ENCODE data around the gene BATF. TPM values are rescaled to one million over a fixed set of nuclear protein-coding genes. Genes with fewer than 3 reads are reported as not detected.

BATF gene
- total and polyA plus RNA-seq, 2 of the 8 experiments (the other 6 are each of a cell fraction or from before 2014, with no cell fraction given): not detected

- no peaks in the 10 kb centered on the region for H3K36me3 ChIP-seq (ENCODE audit: control insufficient read depth in 2 of 4, insufficient read depth in 4 of 4, low read length in 3 of 4)
- H4K91ac ChIP-seq (replicated peaks; ENCODE audit: insufficient read length, low read length): no peak overlapping the region
- WGBS, 2 experiments (ENCODE audit: extremely low coverage in 1 of 2, insufficient coverage in 1 of 2, insufficient read length in 1 of 2, insufficient replicate concordance in 2 of 2, low coverage in 1 of 2, low lambda C conversion rate in 2 of 2, missing lambda C conversion rate in 1 of 2): 81% methylated on average over 2 of the region's 2 CpGs; no CpG with 5 or more reads in 1 of the 2 experiments
- no peak overlapping the region for H3K4me2 ChIP-seq (ENCODE audit: insufficient read depth in 1 of 2, low read depth in 2 of 2, low read length in 2 of 2)
- no peak overlapping the region for H2AFZ ChIP-seq (ENCODE audit: low read length)
- H3K4me1 ChIP-seq (replicated peaks in 1 of 4; ENCODE audit: control insufficient read depth in 3 of 4, insufficient read depth in 4 of 4, low read length in 3 of 4): 0 out of 7 replicates have a peak, but pooled peaks cover 0 to 5% (median 0%) of the 10 kb centered on the region in 4 experiments
- no peaks in the 10 kb centered on the region for H3K79me2 ChIP-seq (ENCODE audit: control insufficient read depth in 1 of 2, insufficient read depth in 2 of 2, low read length in 2 of 2)
- no peak overlapping the region for H3K56ac ChIP-seq (replicated peaks; ENCODE audit: insufficient read length, low read depth, low read length)
- peaks cover 3% of the 10 kb centered on the region; the same call in 1 of the 2 replicates for H3K23me2 ChIP-seq (ENCODE audit: low read depth, low read length)
- H3K27me3 ChIP-seq (replicated peaks in 1 of 4; ENCODE audit: control insufficient read depth in 3 of 4, extremely low read depth in 1 of 4, insufficient read depth in 3 of 4, low read length in 3 of 4): peaks cover 0 to 2% (median 0%) of the 10 kb centered on the region in 4 experiments; a peak in 1 of 7 replicates
- no peak overlapping the region for H3K18ac ChIP-seq (ENCODE audit: extremely low read depth, low read length)
- no peak overlapping the region for H2BK15ac ChIP-seq (ENCODE audit: low read length)
- H3K4ac ChIP-seq (replicated peaks; ENCODE audit: insufficient read length, low read depth, low read length): no peak overlapping the region
- no peak for FAIRE-seq
- no peak overlapping the region for H2AK5ac ChIP-seq (ENCODE audit: low read depth, low read length)
- H3K23ac ChIP-seq (ENCODE audit: insufficient read length): no peak overlapping the region
- no peak overlapping the region for H2BK12ac ChIP-seq (ENCODE audit: low read depth, low read length)
- POLR2A ChIA-PET (ENCODE audit: partially characterized antibody): no interaction called here
- no peaks in the 10 kb centered on the region for H3K9me3 ChIP-seq (ENCODE audit: insufficient read depth in 2 of 2, low read depth in 1 of 2, low read length in 1 of 2)
- no peak overlapping the region for H2BK120ac ChIP-seq (replicated peaks; ENCODE audit: low read depth, low read length)
- CTCF ChIA-PET (ENCODE audit: partially characterized antibody): interaction anchor here (0.8 to 19.5 kb wide), 5 partner anchors 10 to 138 kb away, joined by 3 to 348 read pairs (median 5); partner anchors contain the start of genes ERG28 and TTLL5
- no peak overlapping the region for H3K14ac ChIP-seq (ENCODE audit: insufficient read length)
- no peaks in the 10 kb centered on the region; the same call in 1 of the 2 replicates for H3K79me1 ChIP-seq (ENCODE audit: low read depth, low read length)
- no peak overlapping the region for H4K5ac ChIP-seq (ENCODE audit: insufficient read length, low read depth, low read length)
- H4K8ac ChIP-seq (ENCODE audit: extremely low read depth, insufficient read depth, low read length): no peak overlapping the region
- H2BK5ac ChIP-seq (ENCODE audit: low read depth, low read length): no peak overlapping the region
- no peak overlapping the region for H2BK20ac ChIP-seq (ENCODE audit: low read length)
- H4K20me1 ChIP-seq (replicated peaks in 1 of 2; ENCODE audit: control insufficient read depth in 1 of 2, insufficient read depth in 2 of 2, low read length in 2 of 2): no peaks in the 10 kb centered on the region
- DNase-seq (ENCODE audit: low read depth in 1 of 2, low spot score in 2 of 2): no peak
- no peak overlapping the region; a peak in 1 of 7 replicates for H3K9ac ChIP-seq (replicated peaks in 1 of 4; ENCODE audit: extremely low read depth in 1 of 4, low read depth in 3 of 4, low read length in 3 of 4)
- H3K27ac ChIP-seq (ENCODE audit: low read depth, low read length): no peak overlapping the region
- TF ChIP-seq, protein P1, sequence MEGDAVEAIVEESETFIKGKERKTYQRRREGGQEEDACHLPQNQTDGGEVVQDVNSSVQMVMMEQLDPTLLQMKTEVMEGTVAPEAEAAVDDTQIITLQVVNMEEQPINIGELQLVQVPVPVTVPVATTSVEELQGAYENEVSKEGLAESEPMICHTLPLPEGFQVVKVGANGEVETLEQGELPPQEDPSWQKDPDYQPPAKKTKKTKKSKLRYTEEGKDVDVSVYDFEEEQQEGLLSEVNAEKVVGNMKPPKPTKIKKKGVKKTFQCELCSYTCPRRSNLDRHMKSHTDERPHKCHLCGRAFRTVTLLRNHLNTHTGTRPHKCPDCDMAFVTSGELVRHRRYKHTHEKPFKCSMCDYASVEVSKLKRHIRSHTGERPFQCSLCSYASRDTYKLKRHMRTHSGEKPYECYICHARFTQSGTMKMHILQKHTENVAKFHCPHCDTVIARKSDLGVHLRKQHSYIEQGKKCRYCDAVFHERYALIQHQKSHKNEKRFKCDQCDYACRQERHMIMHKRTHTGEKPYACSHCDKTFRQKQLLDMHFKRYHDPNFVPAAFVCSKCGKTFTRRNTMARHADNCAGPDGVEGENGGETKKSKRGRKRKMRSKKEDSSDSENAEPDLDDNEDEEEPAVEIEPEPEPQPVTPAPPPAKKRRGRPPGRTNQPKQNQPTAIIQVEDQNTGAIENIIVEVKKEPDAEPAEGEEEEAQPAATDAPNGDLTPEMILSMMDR (IDR thresholded peaks at IDR 0.05; ENCODE audit: control extremely low read depth in 1 of 3, insufficient read depth in 1 of 3, low read depth in 1 of 3, low read length in 3 of 3): no peak
- TF ChIP-seq TAF7 (optimal IDR thresholded peaks at IDR 0.05; ENCODE audit: borderline replicate concordance, low read depth, low read length): no peak
- no peak for TF ChIP-seq NANOG (IDR thresholded peaks at IDR 0.05; ENCODE audit: insufficient read depth, low read depth, low read length, poor library complexity, severe bottlenecking)
- TF ChIP-seq BRCA1 (IDR thresholded peaks at IDR 0.05; ENCODE audit: low read depth, low read length): no peak
- H3K4me3 ChIP-seq (ENCODE audit: extremely low read depth in 1 of 4, insufficient read depth in 2 of 4, low read depth in 3 of 4, low read length in 4 of 4): no peak overlapping the region
These were observed 48.5 kb downstream of the BATF start for GRCh38 chr14:75570797-75571196.

Measured in H1 (cell line).